DOHH2 (cell line): ENCODE results near the gene PRDM16.

Experiments used
- EZH2phosphoT487 ChIP-seq: fragments of 200-600 bp; sonication (generic); IDR thresholded peaks from 2 replicates; pipeline ENCODE4 v1.6.1; 2017; ENCODE audit warnings: borderline replicate concordance, mild to moderate bottlenecking, antibody characterized with exemption, low read length, moderate library complexity, mixed read lengths
- TF ChIP-seq, protein P1 (sequence below): fragments of 200-600 bp; sonication (generic); IDR thresholded peaks from one replicate; pipeline ENCODE4 v1.5.1; 2014; ENCODE audit warnings: antibody characterized with exemption, mild to moderate bottlenecking, low read depth, low read length; ENCODE audit not compliant: poor library complexity, severe bottlenecking

DNA sequence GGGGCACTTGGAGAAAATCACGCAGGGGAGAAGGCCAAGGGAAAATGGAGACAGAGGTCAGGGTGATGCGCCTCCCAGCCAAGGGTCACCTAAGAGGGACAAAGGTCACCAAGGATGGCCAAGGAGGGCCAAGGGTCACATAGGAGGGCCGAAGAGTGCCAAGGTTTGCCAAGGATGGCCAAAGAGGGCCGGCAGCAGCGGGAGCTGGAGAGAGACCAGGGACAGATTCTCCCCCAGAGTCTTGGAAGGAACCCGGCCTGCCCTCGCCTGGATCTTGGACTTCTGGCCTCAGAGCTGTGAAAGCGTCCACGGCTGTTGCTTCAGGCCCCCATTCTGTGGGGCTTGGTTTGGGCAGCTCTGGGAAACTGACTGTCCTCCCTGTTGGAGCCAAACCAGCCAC lies 359.9 kb downstream of the PRDM16 start:
- TF ChIP-seq, protein P1, sequence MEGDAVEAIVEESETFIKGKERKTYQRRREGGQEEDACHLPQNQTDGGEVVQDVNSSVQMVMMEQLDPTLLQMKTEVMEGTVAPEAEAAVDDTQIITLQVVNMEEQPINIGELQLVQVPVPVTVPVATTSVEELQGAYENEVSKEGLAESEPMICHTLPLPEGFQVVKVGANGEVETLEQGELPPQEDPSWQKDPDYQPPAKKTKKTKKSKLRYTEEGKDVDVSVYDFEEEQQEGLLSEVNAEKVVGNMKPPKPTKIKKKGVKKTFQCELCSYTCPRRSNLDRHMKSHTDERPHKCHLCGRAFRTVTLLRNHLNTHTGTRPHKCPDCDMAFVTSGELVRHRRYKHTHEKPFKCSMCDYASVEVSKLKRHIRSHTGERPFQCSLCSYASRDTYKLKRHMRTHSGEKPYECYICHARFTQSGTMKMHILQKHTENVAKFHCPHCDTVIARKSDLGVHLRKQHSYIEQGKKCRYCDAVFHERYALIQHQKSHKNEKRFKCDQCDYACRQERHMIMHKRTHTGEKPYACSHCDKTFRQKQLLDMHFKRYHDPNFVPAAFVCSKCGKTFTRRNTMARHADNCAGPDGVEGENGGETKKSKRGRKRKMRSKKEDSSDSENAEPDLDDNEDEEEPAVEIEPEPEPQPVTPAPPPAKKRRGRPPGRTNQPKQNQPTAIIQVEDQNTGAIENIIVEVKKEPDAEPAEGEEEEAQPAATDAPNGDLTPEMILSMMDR = no peak
- no peak for TF ChIP-seq EZH2phosphoT487
